GM19193 (cell line): ENCODE measurements around the gene TADA1.

Source experiments
- POLR2A ChIP-seq: IDR thresholded peaks from 4 replicates; pipeline ENCODE4 v1.6.1; 2011; ENCODE audit not compliant: insufficient read depth, insufficient read length; ENCODE audit errors: extremely low read depth

TADA1 gene, protein sequence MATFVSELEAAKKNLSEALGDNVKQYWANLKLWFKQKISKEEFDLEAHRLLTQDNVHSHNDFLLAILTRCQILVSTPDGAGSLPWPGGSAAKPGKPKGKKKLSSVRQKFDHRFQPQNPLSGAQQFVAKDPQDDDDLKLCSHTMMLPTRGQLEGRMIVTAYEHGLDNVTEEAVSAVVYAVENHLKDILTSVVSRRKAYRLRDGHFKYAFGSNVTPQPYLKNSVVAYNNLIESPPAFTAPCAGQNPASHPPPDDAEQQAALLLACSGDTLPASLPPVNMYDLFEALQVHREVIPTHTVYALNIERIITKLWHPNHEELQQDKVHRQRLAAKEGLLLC

DNA sequence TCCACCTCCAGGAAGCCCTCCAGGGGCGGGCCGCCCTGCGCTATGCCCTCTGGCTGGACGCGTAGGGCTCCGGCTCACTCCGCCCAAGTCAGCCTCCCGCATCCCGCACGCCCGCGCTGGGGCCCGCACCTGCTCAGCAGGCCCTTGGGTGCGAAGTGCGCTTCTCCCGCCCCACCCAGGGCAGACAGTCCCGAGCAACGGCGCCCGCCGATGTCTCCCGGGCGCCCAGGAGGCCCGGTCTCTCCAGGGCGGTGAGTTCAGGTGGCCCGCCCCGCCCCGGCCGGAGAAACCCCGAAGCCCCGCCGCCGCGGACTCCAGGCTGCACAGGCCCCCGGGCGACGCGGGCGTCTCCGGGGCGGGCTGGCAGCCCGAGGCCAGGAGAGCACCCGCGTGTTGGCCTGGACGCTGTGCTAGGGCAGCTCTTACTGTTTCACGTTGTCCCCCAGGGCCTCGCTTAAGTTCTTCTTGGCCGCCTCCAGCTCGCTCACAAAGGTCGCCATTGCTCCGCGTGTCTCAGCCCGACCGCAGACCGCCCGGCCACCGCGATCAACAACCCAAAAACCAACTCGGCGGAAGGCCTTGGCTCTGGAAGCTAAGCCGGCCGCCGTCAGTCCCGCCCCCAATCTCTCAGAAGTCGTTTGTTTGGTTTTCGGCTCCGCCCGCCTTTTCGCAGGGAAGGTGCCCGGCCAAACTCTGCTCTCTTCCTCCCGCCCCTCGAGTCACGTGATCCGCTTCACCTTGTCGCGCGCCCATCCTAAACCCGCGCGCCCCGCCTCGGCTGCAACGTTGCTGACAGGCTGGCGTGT lies at the start of gene TADA1:
TADA1 (minus strand) TSS at position 531 of the 806 bp plus-strand sequence; CDS start at position 500, 31 bp downstream.
- peak; percentile 78 for TF ChIP-seq POLR2A

DNA sequence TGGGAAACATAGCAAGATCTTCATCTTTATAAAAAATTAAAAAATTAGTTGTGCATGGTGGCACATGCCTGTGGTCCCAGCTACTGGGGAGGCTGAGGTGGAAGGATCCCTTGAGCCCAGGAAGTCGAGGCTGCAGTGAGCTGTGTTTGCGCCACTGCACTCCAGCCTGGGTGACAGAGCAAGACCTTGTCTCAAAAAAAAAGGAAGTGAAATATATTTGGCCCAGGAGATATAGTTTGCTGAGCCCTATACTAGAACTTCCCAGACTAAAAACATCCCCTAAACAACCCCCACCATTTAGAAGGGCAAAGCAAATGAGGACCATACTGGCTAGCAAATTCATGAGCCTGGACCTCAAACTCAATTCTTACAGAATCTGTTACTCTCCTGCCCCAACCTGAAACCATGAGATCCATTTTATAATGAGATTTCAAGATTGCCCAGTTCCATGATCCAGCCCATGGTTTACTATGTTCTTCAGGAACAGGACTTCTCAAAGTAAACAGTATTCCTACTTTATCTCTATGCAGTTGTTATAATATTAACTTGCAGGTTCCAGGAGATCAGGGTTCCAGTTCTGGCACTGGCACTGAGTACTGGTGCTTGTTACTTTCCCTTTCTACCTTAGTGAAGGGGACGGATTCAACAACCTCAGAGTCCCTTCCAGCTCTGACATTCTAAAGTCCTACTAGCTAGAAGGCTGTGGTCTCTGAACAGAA lies 48.9 kb upstream of the TADA1 start:
- no peak for TF ChIP-seq POLR2A

DNA sequence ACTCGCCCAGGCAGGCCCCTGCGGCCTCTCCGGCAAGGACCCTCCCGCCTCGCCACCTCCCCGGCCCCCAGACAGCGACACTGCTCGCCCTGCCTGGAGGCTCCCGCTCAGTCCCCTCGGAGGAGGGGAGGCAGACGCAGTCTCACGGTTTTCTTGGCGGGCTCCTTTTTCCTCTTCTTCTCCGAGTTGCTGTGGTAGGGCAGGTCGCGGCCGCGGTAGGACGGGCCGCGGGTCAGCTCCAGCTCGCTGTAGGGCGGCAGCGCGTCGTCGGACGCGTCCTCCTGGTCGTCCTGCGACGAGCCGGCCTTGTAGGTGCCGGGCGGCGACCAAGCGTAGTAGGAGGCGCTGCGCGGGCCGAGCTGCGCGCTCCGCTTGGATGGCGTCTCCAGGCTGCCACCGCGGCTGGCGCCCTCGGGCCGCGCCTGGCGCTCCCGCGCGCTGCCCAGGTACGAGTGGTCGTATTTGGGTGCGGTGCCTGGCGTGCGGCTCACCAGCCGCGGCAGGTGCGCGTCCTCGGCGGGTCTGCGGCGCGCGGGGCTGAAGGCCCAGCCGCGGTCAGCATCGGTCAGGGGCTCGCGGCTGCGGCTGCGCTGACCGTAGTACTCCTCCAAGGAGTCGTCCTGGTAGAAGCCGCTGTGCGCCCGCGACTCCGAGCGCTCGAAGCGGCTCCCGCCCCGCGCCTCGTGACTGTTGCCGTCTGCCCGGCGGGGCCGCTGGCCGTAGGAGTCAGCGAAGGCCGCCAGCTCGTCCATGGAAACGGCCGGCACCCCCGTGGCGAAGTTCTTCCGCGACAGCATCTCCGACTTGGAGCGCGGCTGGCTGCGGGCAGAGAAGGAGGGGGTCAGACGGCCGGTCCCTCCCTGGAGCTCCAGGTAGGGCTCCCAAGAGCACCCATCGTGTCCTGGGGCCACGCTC lies 44.8 kb upstream of the TADA1 start:
- TF ChIP-seq POLR2A, result no peak

DNA sequence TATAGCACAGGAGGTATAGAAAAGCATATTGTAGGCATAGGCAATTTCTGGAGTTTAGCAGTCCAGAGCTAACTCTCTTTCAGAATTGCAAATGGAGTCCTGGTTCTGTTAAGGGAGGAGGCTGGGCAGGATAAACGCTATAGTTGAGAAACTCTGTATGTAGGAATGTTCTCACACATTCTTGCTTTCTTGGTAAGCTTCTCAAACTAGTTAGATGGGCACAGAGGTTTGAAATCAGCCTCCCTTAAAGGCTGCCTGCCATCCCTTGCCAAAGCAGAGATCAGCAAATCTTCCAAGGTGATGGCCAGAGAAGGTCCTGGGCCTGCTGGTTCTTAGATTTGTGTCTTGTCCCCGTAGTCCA lies 42.9 kb upstream of the TADA1 start:
- TF ChIP-seq POLR2A, result no peak

DNA sequence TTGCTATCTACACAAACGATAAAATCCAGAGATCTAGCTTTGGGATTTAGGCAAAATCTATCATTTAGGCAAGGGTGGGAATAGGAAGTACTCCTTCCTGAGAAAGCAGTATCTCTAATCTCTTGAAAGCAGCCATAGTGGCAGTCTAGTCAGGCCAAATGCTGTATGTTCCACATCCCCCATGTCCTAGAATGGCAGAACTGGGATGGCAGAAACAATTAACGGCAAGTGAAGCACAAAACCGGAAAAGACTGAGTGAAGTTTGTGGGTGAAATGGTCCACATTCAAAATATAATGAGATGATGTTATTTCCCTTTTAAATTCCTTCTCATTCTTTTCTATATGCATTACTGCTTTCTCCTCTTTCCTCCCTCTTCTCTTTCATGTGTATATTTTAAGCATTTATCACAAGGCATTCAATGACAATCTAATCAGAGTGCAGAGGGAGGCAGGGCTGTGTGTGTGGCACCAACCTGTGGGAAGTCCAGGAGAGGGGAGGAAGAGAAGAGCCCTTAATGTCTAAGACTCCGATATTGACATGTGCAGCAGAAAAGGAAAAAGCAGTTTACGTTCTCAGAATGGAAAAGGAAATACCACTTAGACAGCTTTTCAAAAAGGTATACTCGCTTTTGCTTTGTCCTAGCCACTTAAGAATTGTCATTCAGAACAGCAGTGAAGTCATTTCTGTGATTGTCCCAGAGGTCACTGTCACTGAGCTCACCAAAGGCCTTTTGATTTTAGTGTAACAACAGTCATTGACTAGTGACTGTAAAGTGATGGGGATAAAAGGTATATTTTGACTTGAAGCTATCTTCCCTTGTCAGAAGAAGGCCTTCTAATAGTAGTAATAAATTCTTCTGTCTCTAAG lies 42.3 kb upstream of the TADA1 start:
- no peak for TF ChIP-seq POLR2A

DNA sequence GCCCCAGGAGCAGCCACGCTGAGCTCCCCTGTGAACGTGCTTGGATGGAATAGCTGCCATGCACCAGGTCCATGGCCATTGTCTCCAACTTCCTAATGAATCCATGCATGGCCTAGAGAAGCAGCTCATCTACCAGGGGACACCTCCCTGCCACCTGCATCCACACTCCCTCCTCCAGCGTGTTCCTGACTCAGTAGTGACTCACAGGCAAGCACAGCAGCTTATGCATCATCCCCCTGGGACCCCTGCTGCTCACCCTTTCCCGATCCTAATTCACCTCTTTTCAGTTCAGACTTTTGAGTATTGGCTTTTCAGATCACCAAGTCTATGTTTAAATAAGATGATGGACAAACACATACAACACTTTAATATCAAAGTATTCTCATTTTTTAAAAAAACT lies 39.9 kb upstream of the TADA1 start:
- no peak for TF ChIP-seq POLR2A

DNA sequence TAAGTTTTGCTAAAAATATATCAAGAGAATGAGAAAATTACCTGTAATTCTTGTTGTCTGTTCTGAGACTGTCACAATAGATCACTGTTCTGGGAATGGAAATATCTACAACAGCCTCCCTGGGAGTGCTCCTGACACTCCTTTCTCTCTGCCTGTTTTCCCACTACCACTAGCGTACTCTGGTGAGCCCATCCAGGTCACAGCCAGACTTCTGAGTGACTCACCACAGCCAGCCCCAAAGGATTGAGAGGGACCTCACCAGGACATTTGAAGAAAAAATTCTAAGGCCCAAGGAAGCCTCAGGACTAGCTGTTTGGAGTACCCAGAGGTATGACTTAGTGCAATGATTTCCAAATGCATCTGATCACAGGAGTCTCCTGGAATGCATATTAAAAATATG lies 39.0 kb upstream of the TADA1 start:
- TF ChIP-seq POLR2A, result no peak

DNA sequence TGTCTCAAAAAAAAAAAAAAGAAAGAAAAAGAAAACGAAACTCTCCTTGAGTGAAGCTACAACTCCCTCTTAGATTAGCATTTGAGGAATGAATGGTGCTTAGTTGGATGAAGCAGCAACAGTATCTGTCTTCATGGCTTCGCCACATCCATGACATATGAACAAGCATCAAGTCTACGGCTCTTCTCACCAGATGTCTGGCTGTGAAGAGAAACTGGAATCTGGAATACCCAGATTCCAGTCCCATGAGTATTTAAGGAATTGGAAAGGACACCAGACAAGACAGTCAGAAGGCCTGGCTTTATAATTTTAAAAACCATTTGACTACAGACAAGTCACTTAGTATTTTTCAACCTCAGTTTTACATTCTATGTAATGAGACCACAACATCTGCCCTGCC lies 38.0 kb upstream of the TADA1 start:
- TF ChIP-seq POLR2A, result no peak

DNA sequence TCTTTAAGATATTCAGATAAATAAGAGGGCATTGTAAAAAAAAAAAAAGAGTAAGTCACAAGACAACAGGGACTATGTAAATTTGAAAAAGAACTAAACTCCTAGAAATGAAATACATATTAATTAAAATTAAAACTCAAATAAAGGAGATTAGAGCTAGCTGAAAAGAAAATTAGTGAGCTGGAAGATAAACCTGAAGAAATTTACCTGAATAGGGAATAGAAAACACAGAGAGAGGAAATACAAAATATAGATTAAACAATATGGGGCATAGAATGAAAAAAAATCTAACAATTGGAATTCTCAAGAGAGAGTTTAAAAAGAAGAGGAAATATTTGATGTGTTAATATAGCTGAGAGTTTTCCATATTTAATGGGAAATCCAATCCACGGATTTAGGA lies 35.6 kb upstream of the TADA1 start:
- no peak for TF ChIP-seq POLR2A

DNA sequence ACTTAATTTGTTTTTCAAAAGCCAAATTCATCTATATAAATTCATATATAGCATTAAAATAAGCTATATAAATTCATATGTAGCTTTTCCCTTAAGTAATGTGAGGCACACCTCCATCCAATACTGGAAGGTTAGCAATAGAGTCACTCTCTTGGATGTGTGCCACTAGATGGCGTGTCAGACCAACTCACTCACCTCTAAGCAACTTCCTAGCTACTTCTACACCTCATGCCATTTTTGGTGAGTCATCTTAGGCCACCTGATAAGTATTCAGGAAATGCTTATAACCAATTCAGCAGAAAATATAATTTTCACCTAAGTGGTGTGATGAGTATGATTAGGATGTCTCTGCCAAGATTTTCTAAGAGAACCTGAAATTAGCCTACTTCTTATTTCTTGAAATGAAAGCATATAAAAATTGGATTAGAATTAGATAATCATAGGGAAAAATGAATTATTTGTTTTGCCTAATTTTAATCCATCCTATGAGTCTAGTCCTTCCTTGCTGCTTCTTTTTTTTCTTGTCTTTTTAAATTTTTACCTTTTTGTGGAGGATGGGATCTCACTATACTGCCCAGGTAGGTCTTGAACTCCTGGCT lies 34.4 kb upstream of the TADA1 start:
- no peak for TF ChIP-seq POLR2A

DNA sequence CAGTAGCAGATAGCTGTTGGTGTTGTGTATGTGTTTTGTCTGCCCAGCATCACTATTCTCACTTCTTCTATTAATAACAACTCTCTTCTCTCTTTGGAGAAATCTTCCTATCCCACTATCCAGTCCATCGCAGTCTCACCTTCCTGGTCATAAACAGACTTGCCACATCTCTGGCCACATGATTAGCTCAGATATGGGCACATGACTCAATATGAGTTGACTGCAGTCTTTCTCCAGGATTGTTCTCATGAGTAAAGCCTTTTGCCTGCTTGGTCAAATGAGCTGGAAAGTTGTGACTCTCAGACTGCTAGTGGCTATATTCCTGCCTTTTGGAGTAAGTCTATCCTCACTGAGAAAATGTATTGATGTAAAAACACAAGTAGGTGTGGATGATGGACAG lies 32.9 kb upstream of the TADA1 start:
- TF ChIP-seq POLR2A, result no peak

DNA sequence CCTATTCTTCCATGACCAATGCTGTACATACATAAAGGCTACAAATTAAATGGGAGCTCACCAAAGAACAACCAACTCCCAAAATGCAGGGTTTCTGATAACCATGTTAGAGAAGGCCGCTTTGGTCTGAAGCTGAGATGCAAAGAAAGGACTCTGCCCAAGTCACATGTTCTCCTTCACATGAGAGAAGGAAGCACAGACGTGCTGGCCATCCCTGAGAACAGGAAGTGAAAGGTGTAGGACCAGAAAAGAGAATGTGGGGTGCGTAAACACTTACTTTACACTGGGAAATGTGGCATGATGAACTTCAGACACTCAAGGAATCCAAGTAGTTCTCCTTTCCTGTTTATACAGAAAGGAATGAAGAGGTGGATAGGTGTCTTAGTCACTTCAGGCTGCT lies 31.7 kb upstream of the TADA1 start:
- TF ChIP-seq POLR2A, result no peak

DNA sequence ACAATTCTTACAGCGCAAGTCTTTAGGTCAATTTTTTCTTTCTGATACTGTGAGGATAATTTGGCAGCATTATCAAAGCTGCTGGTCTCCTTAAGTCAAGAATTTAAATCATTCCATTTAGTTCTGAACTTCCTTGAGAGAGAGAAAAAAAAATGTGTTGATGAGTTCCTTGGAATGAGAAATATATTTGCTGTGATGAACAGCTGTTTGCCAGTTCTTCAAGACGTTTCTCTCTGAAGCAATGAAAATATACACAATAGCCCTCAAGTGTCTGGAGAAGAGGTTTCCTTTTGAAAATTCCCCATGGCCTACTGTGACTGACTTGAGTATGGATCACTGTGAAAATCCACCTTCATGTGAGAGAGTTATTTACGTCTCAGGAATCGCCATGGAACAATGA lies 31.0 kb upstream of the TADA1 start:
- no peak for TF ChIP-seq POLR2A

DNA sequence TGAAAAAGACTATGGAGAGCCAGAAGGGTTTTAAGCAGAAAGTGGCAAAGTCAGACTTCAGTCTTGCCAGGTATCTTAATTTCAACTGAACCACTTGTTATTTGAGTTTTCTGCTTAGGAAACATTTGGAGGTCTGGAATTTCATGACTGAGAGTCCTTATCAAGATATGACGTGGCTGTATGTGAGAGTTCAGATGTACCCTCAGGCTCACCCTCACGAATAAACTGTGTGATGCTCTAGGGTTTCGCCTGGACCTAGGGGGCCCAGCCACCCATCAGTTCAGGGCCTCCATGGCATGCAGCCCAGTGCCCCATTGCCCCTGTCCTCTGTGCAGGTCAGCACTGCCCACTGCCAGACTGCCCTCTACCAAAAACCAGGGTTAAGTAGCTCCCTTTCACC lies 30.6 kb upstream of the TADA1 start:
- no peak for TF ChIP-seq POLR2A

DNA sequence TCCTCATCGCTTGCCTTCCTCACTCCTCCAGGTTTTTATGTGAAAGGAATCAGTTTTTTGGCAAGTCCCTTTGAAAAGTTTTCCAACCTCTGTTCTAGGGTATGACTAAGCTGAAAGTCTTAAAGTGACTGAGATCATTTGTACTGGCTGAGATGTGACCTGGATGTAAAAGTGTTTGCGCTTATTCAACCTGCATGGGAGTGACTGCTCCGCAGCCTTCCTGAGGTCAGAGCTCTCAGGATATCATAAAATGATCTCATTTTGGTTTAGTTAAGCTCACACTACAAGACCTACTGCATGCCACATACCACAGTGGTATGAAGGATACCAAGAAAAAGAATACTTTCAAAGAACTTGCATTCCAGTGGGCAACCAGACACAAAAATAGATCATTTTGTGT lies 29.8 kb upstream of the TADA1 start:
- no peak for TF ChIP-seq POLR2A
